Measurements from ENCODE around the gene SLC6A8. TPM values are rescaled to one million over a fixed set of nuclear protein-coding genes. Genes with fewer than 3 reads are reported as not detected.
"Not testable (repeated sequence)": the region's sequence is repeated elsewhere in the genome, so short reads cannot be mapped to it uniquely, and the experiment has no call there.

SLC6A8 gene
- polyA plus RNA-seq, 3 donors from 2014 or later, result 0.07 to 0.09 TPM; not detected in 1

DNA sequence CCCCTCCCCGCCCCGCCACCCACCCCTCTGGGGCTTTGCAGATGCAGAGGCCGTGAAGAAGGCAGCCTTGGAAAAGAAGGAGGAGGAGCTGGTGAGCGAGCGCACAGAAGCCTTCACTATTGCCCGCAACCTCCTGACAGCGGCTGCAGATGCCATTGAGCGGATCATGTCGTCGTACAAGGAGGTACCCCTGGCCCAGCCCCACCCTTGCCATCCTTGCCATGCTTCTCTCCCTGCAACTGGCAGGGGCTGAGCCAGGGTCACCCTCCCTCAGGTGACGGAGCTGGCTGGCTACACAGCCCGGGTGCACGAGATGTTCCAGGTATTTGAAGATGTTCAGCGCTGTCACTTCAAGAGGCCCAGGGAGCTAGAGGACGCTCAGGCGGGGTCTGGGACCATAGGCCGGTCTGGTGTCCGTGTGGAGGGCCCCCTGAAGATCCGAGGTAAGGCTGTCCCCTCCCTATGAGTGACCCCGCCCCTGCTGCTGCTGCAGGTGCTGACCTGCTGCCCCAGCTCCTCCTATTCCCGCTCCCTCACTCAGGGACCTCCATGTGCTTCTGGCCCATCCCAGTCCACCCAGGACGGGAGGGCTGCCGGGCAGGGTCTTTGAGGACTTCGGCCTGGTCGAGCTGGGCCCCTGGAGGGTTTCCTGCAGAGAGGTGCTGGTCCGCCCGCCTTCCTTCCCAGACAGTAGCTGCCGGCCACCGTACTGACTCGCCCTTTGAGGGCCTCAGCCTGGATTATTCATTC lies 48.5 kb downstream of the SLC6A8 start:
- Mint-ChIP-seq H3K9me3 (no peaks in the 10 kb centered on the region), H3K4me3 (no peak overlapping the region), H3K4me1 (peaks cover 17 to 21% of the 10 kb centered on the region in 2 donors), H3K27me3 (ENCODE audit: low read depth in 3 of 3) (peaks cover 0 to 5% (median 3%) of the 10 kb centered on the region in 3 donors), H3K27ac (no peak overlapping the region), H3K36me3 (peaks cover 3 to 17% (median 15%) of the 10 kb centered on the region in 3 donors)
- no peak for DNase-seq

DNA sequence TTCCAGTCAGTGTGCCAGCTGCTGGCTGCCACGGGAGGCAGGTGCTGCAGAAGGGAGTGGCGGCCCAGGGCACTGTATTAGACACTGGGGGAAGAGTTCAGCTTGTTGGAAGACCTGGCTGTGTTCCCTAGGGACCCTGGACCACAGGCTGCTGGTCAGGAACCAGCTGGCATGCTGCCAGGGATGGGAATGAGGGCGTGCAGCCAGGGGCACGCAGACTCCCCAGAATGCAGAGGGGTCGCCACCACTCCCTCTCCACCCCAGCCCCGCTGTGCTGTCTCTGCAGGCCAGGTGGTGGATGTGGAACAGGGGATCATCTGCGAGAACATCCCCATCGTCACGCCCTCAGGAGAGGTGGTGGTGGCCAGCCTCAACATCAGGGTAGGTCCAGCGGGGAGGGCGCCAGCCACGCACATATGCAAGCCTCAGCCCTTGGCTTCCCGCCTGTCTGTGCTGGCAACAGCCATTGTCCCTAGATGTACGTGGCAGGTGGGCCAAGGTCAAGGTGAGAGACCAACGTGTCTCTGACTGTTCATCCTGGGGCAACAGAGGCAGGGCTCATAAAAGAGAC lies 49.2 kb downstream of the SLC6A8 start:
- H3K36me3 Mint-ChIP-seq, result peaks cover 0 to 12% (median 9%) of the 10 kb centered on the region in 3 donors
- no peak for DNase-seq
- no peak overlapping the region for H3K4me3 Mint-ChIP-seq
- H3K27me3 Mint-ChIP-seq (ENCODE audit: low read depth in 3 of 3), result peaks cover 0 to 5% (median 3%) of the 10 kb centered on the region in 3 donors
- no peaks in the 10 kb centered on the region for H3K9me3 Mint-ChIP-seq
- peaks cover 14 to 17% of the 10 kb centered on the region in 2 donors for H3K4me1 Mint-ChIP-seq
- no peak overlapping the region for H3K27ac Mint-ChIP-seq

DNA sequence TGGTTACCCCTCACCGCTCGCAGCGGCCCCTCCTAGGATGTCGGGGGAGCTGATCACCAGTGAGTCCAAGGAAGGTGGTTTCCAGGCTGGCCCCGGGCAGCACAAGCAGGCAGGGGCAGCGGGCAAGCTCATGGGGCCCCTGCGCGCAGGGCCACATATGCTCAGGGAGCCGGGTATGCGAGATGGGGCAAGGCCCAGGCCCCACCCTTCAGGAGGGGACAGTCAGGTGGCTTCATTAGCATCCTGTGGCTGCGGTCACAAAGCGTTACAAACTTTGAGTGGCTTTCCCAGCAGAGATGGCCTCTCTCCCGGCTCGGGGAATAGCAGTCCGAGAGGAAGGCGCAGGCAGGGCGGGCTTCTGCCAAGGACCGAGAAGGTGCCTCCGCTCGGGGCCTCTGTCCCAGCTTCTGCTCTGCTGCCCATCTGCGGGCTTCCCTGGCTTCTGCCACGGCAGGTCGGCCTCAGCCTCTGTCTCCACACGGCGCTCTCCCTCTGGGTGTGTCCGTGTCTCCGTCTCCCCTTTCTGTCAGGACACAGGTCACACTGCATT lies 50.4 kb downstream of the SLC6A8 start:
- peaks cover 0 to 11% (median 8%) of the 10 kb centered on the region in 3 donors for H3K36me3 Mint-ChIP-seq
- no peak overlapping the region for H3K4me3 Mint-ChIP-seq
- no peak for DNase-seq
- H3K4me1 Mint-ChIP-seq, result peaks cover 12 to 17% of the 10 kb centered on the region in 2 donors
- H3K9me3 Mint-ChIP-seq, result no peaks in the 10 kb centered on the region
- peaks cover 0 to 3% (median 3%) of the 10 kb centered on the region in 3 donors for H3K27me3 Mint-ChIP-seq (ENCODE audit: low read depth in 3 of 3)
- H3K27ac Mint-ChIP-seq, result no peak overlapping the region

DNA sequence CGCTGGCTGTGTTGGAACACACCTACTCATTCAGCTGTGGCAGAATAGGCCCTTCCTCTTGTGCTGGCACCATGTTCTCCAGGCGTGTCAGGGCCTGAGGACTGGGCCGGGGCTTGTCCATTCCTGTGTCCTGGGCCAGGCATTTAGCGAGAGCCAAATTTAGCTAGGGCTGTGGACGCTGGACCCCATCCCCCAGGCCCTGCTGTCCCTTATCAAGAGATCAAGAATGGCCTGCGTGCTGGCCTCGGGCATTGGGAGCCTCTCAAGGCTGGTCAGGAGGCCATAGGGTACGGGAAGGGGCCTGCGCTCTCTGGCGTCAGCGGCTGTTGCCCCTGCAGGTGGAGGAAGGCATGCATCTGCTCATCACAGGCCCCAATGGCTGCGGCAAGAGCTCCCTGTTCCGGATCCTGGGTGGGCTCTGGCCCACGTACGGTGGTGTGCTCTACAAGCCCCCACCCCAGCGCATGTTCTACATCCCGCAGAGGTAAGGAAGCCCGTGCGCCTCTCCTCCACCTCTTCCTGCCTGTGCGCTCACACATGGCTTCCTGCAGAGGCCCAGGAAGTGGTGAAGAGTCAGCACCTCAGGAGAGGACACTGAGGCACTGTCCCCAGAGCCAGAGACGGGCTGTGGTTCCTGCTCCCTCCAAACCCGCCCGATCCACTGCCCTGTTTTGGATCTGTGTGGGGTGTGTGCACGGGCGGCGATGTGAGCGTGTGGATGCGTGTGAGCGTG lies 52.2 kb downstream of the SLC6A8 start:
- H3K36me3 Mint-ChIP-seq, result peaks cover 0 to 7% (median 3%) of the 10 kb centered on the region in 3 donors
- peaks cover 3 to 4% (median 3%) of the 10 kb centered on the region in 3 donors for H3K27me3 Mint-ChIP-seq (ENCODE audit: low read depth in 3 of 3)
- no peak overlapping the region for H3K27ac Mint-ChIP-seq
- no peak overlapping the region for H3K4me3 Mint-ChIP-seq
- DNase-seq, result no peak
- H3K9me3 Mint-ChIP-seq, result no peaks in the 10 kb centered on the region
- peaks cover 8 to 16% of the 10 kb centered on the region in 2 donors for H3K4me1 Mint-ChIP-seq

DNA sequence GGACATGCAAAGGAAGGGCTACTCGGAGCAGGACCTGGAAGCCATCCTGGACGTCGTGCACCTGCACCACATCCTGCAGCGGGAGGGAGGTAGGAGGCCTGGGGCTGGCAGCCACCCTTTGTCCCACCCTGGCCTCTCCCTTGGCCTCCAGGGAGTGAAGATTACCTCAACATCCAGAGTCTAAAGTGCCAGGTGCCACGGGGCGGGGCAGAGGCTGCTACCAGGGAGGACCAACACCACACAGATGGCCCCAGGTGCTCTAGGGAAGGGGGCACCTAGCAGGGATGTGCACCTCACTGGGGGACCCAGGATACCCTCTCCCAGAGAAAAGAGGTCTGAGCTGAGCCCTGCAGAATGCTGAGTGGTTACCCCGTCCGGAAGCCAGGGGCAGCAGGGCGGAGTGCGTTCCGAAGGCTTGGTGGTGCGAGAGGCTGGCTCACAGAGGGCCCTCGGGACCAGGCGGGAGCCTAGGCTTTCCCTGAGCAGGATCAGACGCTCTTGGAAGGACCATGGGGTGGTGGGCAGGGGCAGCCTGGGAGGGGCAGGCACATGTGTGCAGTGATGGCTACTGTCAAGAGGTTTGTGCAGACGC lies 53.0 kb downstream of the SLC6A8 start:
- H3K4me3 Mint-ChIP-seq, result no peak overlapping the region
- H3K4me1 Mint-ChIP-seq, result peaks cover under 1 to 8% of the 10 kb centered on the region in 2 donors
- DNase-seq, result no peak
- H3K36me3 Mint-ChIP-seq, result no peaks in the 10 kb centered on the region
- no peaks in the 10 kb centered on the region for H3K9me3 Mint-ChIP-seq
- H3K27ac Mint-ChIP-seq, result no peak overlapping the region
- peaks cover 3 to 7% (median 3%) of the 10 kb centered on the region in 3 donors for H3K27me3 Mint-ChIP-seq (ENCODE audit: low read depth in 3 of 3)

DNA sequence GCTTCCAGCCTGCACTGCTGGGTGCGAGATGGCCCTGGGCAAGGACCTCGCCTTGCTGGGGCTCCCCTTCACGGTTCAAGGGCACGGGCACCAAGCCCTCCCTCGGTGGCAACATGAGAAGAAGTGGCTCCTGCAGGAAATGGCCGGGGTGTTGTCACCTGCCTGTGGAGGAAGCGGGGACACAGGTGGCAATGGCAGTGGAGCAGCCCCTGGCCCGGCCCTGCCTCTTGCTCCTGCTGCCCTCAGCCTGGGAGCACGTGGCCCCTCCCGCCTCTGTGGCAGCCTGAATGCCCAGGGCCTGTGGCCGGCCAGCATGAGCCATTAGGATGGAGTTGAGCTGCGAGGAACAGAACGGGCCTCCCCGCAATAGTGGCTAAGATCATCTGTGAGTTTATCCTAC lies 53.7 kb downstream of the SLC6A8 start:
- H3K4me1 Mint-ChIP-seq, result peaks cover 0 to 8% of the 10 kb centered on the region in 2 donors
- no peak for DNase-seq
- peaks cover 3 to 7% (median 3%) of the 10 kb centered on the region in 3 donors for H3K27me3 Mint-ChIP-seq (ENCODE audit: low read depth in 3 of 3)
- no peak overlapping the region for H3K4me3 Mint-ChIP-seq
- H3K36me3 Mint-ChIP-seq, result no peaks in the 10 kb centered on the region
- H3K27ac Mint-ChIP-seq, result no peak overlapping the region
- no peaks in the 10 kb centered on the region for H3K9me3 Mint-ChIP-seq

DNA sequence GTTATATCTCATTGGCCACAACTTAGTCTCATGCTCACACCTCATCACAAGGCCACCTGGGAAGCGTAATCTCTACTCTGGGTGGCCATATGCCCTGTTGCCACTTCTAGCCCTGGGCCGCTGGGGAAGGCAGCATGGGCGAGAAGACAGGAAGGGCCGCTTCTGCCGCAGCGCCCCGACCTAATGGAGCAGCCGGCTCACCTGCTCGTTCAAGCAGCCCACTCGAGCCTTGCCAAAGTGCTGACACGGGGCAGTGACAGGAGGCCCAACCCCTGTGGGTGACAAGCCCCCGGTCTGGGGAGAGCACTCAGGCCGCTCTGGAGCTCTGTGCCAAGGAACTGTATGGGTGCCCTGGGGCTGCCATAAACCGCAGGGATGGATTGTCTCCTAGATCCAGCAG lies 54.4 kb downstream of the SLC6A8 start:
- not testable (repeated sequence) for DNase-seq; H3K27ac Mint-ChIP-seq; H3K36me3 Mint-ChIP-seq; H3K9me3 Mint-ChIP-seq; H3K4me3 Mint-ChIP-seq; H3K4me1 Mint-ChIP-seq; H3K27me3 Mint-ChIP-seq (ENCODE audit: low read depth in 3 of 3)

DNA sequence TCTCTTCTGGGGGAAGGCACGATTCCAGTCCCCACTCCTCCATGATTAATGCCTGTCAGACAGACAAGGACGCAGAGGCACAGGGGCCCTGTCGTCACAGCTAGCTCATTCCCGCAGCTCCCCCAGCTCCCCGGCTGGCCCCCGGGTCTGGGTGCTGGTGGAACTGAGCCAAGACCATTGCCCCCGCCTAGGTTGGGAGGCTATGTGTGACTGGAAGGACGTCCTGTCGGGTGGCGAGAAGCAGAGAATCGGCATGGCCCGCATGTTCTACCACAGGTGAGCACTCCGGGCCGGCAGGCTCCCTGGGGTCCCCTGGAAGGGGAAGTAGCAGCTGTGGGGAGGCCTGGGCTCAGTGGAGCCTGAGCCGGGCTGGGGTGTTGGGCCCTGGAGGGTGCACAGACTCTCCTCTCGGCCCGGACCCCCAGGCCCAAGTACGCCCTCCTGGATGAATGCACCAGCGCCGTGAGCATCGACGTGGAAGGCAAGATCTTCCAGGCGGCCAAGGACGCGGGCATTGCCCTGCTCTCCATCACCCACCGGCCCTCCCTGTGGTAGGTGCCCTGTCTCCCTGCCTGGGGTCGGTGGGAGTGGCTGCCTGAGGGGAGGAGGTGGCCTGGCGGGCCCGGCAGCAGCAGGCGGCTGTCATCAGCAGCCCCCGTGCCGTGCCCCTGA lies 55.2 kb downstream of the SLC6A8 start:
- H3K36me3 Mint-ChIP-seq; H3K27ac Mint-ChIP-seq; H3K4me1 Mint-ChIP-seq; H3K9me3 Mint-ChIP-seq; H3K27me3 Mint-ChIP-seq (ENCODE audit: low read depth in 3 of 3); H3K4me3 Mint-ChIP-seq; DNase-seq: not testable (repeated sequence)

DNA sequence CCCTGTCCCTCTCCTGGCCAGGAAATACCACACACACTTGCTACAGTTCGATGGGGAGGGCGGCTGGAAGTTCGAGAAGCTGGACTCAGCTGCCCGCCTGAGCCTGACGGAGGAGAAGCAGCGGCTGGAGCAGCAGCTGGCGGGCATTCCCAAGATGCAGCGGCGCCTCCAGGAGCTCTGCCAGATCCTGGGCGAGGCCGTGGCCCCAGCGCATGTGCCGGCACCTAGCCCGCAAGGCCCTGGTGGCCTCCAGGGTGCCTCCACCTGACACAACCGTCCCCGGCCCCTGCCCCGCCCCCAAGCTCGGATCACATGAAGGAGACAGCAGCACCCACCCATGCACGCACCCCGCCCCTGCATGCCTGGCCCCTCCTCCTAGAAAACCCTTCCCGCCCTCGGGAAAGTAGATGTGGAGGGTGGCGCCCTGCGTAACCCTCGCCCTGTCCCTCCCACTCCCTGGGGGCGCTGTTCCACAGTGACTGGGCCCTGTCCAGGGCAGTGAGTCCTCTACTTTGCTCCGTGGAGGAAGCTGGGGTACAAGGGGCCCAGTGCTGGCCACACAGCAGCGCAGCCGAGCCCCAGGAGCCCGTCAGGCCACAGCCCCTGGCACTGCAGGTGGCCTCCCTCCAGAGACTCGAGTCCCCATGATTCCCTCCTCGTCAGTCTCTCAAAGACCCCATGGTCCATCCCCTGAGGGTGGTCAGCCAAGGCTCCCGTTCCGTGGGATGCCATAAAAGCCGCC lies 55.9 kb downstream of the SLC6A8 start:
- not testable (repeated sequence) for H3K4me3 Mint-ChIP-seq; H3K27ac Mint-ChIP-seq; H3K4me1 Mint-ChIP-seq; H3K36me3 Mint-ChIP-seq; DNase-seq; H3K27me3 Mint-ChIP-seq (ENCODE audit: low read depth in 3 of 3); H3K9me3 Mint-ChIP-seq

DNA sequence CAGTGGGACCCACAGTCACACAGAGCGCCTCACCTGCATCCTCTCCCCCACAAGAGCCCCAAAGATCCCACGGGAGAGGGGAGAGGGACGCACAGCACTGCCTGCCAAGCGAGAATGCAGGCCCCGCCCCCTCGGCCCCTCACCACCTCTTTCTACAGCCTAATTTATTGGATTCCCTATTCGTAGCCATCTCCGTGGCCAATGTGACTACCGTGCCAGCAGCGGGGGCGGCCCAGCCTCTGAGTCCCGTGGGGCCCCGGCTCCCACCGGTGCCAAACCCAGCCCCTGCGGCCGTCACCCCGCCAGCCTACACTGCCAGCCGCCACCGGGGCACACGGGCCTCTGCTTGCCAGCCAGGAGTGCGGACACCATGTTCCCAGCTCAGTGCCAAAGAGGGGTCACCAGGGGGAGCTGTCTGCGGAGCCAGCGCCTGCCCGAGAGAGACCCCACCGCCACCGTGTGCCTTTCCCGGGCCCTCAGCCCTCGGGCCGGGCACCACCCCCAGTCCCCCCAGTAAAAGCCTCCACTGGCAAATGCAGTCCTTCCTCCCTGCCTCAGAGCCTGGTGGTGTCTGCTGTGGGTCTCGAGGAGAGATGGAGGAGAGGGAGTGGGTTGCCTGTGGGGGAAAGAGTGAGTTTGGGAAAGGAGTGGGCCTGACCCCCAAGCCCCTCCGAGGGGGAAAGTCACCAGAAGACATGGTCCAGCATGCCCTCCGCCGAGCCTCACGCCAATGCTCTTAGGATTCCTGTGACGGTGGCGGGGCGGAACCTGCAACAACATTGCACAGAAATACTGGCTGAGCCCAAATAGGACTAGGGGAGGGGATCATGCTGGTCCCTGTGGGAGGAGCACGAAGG lies 56.7 kb downstream of the SLC6A8 start:
- H3K4me1 Mint-ChIP-seq, result peaks cover 0 to 8% of the 10 kb centered on the region in 2 donors
- no peaks in the 10 kb centered on the region for H3K36me3 Mint-ChIP-seq
- H3K9me3 Mint-ChIP-seq, result no peaks in the 10 kb centered on the region
- H3K4me3 Mint-ChIP-seq, result peak overlapping the region in 1 of 5 donors; percentile 27
- DNase-seq, result no peak
- H3K27ac Mint-ChIP-seq, result no peak overlapping the region
- peaks cover 0 to 9% (median 4%) of the 10 kb centered on the region in 3 donors for H3K27me3 Mint-ChIP-seq (ENCODE audit: low read depth in 3 of 3)

DNA sequence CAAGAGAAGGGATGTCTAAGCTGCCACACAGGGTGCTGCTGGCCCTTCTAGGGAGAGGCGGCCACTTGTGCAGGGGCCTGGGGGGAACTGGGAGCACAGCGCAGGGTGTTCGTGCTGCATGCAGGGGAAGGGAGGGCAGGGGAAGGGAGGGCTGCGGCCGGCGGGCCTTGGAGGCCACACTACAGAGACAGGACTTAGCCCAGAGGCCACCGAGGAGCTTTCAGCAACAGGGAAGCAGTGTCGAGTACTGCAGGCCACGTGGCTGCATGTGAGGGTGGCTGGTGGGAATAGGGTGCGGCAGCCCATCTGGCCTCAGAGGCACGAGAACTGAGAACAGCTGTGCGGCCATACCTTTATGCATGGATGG lies 57.3 kb downstream of the SLC6A8 start:
- not testable (repeated sequence) for H3K4me3 Mint-ChIP-seq, H3K4me1 Mint-ChIP-seq, H3K9me3 Mint-ChIP-seq, DNase-seq, H3K36me3 Mint-ChIP-seq, H3K27ac Mint-ChIP-seq
- H3K27me3 Mint-ChIP-seq (ENCODE audit: low read depth in 3 of 3), result peaks cover 0 to 11% (median 4%) of the 10 kb centered on the region in 3 donors

Measured in immature natural killer cell (primary cell).